HG02763 (cell line): ENCODE measurements around the gene GLCCI1.

Experiments used
- ATAC-seq: cut with Tn5 transposase; IDR thresholded peaks from one replicate; pipeline ENCODE4 v1.9.1; 2021; ENCODE audit warnings: mild to moderate bottlenecking, moderate library complexity; ENCODE audit not compliant: unreplicated experiment

GLCCI1 gene

GRCh38 chr7:7968544-7969305 lies at the start of gene GLCCI1:
Gene GLCCI1 (plus strand): TSS chr7:7968796. CDS start chr7:7969351, 555 bp downstream.
- ATAC-seq: peak; percentile 79

GRCh38 chr7:7919449-7919945 lies 49.1 kb upstream of the GLCCI1 start:
- ATAC-seq: peak; percentile 10

DNA sequence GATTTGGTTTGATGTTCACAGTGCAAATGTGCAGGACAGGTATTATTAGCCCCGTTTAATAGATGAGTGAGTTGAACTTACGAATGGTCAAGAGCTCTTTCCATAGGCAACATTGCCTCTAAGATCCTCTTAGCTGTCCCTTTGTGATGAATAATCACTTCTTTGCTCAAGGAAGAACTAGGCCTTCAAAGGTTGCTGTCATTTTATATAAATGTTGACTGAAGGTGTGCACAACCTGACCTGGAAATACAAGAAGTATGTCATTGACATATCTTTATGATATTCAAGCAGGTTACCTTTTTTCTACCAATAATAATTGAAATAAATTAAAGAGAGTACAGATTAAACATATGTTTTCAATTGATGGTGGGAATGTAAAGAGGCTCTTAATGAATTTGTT lies 48.5 kb upstream of the GLCCI1 start:
- no peak for ATAC-seq

DNA sequence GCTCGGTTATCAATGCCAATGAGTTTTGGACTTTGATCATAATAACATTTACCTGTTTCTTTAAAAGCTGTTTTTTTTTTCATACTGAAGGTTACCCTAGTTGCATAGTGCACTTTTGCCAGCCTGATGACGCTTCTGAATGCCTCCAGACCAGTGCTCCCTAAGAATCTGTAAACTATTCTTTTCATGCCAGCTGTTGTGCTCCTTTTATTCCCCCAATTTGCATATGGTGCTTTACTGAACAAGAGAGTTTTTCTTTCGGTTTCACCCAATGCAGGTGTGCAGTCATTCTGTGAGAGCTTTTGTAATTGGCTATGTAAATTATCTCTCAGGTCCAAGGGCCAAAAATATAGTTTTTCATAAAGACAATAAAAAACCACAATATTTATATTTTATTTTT lies 48.1 kb upstream of the GLCCI1 start:
- peak; percentile 85 for ATAC-seq

DNA sequence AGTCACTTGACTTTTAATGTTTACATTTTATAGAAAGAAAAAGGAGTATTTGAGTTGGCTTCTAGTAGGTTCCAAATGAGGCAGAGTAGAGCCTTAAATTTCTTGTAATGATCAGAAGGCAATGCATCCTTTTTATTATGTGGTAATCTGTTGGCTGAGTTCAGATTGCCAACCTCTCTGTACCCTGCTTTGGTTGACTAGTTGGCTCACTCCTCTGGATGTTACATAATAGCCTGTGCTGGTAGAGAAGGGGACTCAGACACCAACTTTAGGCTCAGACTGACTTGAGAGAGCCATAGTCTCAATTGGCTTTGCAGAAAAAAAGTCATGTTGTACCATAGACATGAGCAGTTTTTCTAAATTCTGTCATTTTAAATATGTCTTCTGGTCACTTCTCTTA lies 46.8 kb upstream of the GLCCI1 start:
- no peak for ATAC-seq

DNA sequence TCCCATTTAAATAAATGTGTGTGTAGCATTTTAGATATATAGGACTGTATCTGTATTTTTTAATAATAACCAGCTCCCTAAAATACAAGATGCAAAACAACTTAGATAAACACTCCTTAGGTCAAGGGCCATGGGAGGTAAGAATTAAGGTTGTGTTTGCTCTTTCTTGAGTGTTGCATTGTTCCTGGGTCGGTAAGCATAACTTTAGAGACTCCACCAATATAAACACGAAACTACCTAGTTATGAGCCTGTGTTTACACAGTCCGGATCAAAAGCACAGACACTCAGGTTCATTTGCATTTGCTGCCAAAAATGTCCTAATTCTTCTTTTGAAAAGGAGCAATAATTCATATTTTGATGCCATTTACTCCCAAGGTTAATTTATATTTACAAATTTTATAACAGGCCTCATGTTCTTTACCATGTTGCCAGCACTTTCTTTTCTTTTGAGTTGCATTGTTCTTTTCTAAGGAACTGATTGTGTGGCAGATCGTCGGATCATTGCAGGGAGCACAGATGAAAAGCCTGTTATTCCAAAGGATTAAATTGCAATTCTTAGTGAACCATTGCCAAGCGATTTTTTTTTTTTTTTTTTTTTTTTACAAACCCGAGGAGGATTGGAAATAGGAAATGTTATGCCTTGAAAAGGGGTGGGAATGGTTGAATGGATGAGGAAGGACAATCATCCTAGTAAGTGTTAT lies 45.8 kb upstream of the GLCCI1 start:
- ATAC-seq: no peak

DNA sequence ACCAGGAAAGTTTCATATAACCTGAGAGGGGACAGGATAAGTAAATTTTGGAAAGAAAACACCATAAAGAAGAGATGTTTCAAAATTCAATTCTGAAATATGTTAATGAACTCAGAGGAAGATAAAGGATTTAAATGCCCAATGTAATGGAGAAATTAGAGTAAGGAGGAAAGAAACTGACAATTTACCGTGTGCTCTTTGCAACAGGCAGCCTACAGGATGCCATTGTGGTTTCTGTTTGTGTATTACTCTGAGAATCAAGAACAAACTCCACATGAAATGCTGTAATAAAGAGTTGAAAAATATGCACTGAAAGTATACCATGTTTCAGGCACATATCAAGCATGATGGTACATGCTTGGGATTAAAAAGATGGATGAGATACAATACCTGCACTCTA lies 44.8 kb upstream of the GLCCI1 start:
- ATAC-seq: no peak

DNA sequence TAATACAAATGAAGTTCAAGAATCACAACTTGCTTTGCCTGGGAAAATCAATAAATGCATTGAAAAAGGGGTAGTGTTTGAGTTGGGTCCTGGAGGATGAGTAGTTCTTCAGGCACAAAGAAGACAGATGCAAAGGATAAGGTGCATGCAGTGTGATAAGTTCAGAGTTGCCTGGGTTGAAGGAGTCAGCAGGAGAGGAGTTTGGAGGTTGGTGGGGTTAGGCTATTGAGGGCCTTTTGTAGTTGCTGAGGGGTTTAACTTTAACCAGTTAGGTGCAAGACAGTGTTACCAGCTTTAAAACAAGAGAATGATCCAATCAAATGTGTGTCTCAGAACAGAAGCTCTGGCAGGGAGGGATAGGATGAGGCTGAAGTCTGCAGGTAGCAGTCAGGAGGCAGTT lies 44.3 kb upstream of the GLCCI1 start:
- no peak for ATAC-seq

DNA sequence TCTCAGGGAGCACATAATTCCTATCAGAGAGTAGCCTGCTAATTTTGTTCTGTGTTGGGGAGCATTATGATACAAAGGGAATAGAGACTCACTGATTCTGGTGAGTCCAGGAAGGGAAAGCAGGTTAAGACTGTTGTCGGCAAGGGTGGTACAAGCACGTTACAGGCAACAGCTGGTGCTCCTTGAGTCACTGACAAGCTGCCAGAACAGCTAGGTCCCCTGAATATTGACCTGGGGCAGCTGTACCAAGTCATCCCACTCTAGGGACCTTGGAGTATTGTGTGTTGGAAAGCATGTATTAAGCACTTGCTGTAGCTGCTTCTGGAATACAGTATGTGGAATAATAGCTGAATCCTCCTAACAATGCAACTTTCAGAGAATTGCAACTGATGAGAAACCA lies 37.0 kb upstream of the GLCCI1 start:
- ATAC-seq: no peak

DNA sequence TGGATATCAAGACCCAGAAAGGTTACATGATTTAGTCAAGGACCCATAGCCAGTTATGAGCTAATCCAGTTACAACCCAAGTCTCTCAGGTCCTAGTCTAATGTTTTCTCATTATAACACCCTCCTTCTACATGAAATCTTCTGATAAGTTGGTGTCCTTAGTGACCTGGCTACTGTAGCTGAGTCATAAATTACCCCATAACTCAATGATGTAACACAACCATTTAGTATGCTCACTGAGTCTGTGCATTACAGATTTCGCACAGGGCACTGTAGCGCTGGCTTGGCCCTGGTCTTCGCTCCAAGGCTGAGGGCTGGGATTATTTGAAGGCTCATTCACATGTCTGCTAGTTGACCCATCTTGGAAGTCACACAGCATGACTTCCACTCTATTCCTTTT lies 36.0 kb upstream of the GLCCI1 start:
- no peak for ATAC-seq

DNA sequence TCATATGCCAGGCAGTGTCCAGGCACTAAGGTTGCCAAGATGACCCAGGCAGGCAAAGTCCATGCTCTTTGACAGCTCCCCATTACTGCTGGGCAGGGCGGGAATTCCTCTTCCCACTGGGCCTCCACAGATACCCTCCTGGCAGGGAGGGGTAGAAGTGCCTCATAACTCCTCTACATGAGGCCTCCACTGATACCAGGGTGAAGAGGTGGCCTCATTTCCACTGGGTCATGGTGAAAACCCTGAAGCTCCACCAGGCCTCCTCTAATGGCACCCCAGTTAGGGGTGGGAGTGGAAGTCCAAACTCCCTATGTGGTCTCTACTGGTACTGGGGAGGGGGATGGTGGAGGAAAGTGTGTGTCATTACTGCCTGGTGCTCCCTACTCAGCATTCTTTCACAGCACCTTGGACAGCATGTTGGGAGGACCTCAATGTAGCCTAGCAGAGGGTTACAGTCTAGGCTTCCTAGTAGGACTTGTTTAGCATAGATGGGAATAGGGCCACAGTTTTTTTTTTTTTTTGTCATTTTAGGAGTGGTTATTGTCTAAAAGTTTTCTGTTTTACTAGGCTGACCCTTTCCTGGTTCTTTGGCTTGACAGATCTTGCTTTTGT lies 34.6 kb upstream of the GLCCI1 start:
- ATAC-seq: no peak

DNA sequence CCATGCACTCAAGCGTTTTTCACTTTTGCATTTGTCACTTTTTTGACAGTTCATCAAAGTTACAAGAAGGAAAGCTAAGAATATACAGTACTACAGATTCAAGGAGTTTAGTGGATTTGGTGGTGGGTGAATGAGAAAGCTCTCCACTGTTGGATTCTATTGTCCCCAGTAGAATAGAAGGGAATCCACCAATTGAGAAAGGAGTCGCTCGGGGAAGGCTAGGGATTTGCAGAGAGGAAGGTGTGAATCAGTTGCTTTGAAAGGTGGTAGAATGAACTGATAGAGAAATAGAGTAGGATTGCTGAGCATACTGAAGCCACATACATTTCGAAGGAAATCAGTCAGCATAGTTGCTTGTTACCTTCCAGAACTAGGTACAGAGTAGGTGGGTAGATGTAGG lies 33.7 kb upstream of the GLCCI1 start:
- no peak for ATAC-seq

DNA sequence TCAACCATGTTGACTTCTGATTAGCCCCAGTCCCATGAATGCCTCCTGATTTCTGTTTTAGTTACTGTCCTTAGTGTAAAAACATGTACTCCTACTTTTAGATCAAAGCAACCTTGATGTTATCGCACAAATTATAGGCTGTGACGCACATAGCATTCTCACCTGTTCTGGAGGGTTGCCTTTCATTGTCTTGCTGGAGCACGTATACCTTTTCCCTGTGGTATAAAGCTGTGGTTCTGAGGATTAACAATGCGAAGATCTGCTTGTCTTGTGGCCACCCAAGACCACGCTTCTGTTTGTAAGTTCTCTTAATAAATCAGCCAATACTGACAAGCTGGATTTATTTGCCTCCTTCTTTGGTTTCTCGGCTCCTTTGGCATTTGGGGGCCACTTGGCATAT lies 30.1 kb upstream of the GLCCI1 start:
- no peak for ATAC-seq

DNA sequence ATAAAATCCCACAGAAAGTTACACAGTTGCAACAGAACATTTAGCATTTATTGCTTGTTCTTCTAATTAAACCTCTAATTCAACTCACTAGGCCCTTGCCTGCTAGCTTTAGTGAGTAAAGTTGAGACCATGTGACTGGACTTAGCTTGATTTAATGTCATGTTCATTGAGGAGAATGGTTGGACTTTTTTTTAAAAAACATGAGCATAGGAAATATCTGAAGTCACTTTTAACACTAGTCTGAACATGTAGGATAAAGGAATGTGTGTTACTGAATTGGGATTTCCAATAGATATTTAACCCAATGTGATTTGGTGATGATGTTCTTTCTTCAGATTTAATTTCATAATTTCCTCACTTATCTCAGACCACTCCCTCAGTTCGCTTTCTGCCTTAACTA lies 24.6 kb upstream of the GLCCI1 start:
- ATAC-seq: no peak

GRCh38 chr7:7944619-7945282 lies 23.8 kb upstream of the GLCCI1 start:
- ATAC-seq: peak; percentile 86

GRCh38 chr7:7946486-7946885 lies 22.1 kb upstream of the GLCCI1 start:
- no peak for ATAC-seq

DNA sequence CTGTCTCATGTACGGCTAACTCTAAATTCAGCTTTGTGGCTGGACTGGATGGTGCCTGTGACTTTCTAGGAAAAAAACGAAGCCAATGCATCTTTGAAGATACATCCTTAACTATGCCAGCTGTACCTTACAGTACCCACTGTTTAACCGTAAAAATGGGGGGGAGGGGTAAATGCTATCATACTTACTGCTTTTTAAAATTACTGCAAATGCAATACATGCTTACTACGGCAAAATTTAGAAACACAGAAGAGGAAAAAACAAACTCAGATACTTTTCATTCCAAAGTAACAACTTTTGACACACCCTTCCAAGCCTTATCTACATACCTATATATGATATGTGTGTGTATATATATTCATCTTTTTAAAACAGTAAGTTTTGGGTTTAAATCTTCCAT lies 20.4 kb upstream of the GLCCI1 start:
- no peak for ATAC-seq

GRCh38 chr7:7953806-7954205 lies 14.8 kb upstream of the GLCCI1 start:
- ATAC-seq: no peak

- ATAC-seq: no peak
These were observed 12.0 kb upstream of the GLCCI1 start for GRCh38 chr7:7956531-7957128.

DNA sequence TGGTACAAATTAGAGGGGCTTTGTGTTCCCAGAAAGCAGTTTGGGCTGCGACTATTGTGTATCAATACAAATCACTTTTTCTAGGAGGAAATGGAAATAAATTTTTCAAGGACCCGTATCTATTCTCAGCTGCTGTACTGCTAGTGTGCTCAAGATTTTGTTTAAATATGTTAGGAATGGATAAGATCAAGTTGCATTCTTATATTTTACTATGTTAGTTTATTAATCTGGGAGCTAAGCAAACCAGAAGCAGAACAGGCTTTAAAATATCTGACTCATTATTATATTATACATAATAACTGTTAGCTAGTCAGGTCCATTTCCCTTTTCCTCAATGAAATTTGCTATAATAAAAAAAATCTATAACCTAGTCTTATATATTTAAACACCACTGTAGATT lies 11.1 kb upstream of the GLCCI1 start:
- ATAC-seq: no peak
